Endothelial cell of umbilical vein (primary cell): Measurements from ENCODE around the gene RUBCN. TPM values are rescaled to one million over a fixed set of nuclear protein-coding genes. Genes with fewer than 3 reads are reported as not detected.
"Not testable (repeated sequence)": the region's sequence is repeated elsewhere in the genome, so short reads cannot be mapped to it uniquely, and the experiment has no call there.

Experiments
- BruUV-seq: library from RNA; stranded (reverse); fragments of 400-500 nt; replicated peaks from 2 replicates; lab custom pipeline; 2021; lab: Mats Ljungman, UMichigan
- CTCF ChIA-PET: fragments of 300-600, 350-600 bp; sonication (Branson Sonifier 250); formaldehyde crosslinking; loops from one replicate; lab custom pipeline; 2021; ENCODE audit warnings: antibody characterized with exemption, inconsistent platforms; lab: Charles Lee
- POLR2A ChIA-PET: fragments of 300-600, 350-600 bp; sonication (Branson Sonifier 250); formaldehyde crosslinking; loops from one replicate; lab custom pipeline; 2021; ENCODE audit warnings: antibody characterized with exemption, inconsistent platforms; lab: Charles Lee
- DNase-seq: peaks from one replicate; pipeline ENCODE4 v3.0.0-alpha.2; 2011; ENCODE audit warnings: low read depth, low spot score
- FAIRE-seq: peaks from 2 replicates; lab custom pipeline; 2011; peaks lifted over from hg19 to GRCh38; lab: Jason Lieb, UNC
- H2AFZ ChIP-seq: 2 replicates; pipeline ENCODE4 v1.6.0; 2012; ENCODE audit warnings: low read depth, low read length, control low read depth, inconsistent platforms
- H3K27ac ChIP-seq: 2 replicates; pipeline ENCODE4 v1.5.1; 2011; ENCODE audit warnings: low read depth, mild to moderate bottlenecking, control low read depth, low read length, moderate library complexity; ENCODE audit not compliant: insufficient read depth
- H3K27me3 ChIP-seq, 2 experiments: 2 replicates each; pipeline versions ENCODE4 v1.6.0 to v1.6.1; 2011; ENCODE audit warnings: low read length in 2 of 2, mixed read lengths in 1 of 2; ENCODE audit not compliant: control insufficient read depth in 2 of 2, insufficient read depth in 2 of 2
- H3K36me3 ChIP-seq, 2 experiments: 2 replicates in 1 of 2; 3 replicates in 1 of 2; pipeline ENCODE4 v1.5.1; 2011; ENCODE audit warnings: low read length in 2 of 2, mild to moderate bottlenecking in 1 of 2, moderate library complexity in 1 of 2; ENCODE audit not compliant: control insufficient read depth in 2 of 2, insufficient read depth in 2 of 2; ENCODE audit errors: extremely low read depth in 1 of 2
- H3K4me1 ChIP-seq: 3 replicates; pipeline ENCODE4 v1.5.1; 2011; ENCODE audit warnings: mild to moderate bottlenecking, low read length; ENCODE audit not compliant: control insufficient read depth, insufficient read depth; ENCODE audit errors: extremely low read depth
- H3K4me2 ChIP-seq: 2 replicates; pipeline ENCODE4 v1.6.1; 2011; ENCODE audit warnings: low read length, control low read depth, mixed read lengths; ENCODE audit not compliant: insufficient read depth
- H3K4me3 ChIP-seq, 3 experiments: fragments of 200-600 bp in 1 of 3; sonication (generic), shearing (Covaris generic) in 1 of 3; replicated peaks in 1 of 3; 2 replicates each; pipeline ENCODE4 v1.5.1; 2011 to 2016; ENCODE audit warnings: control low read depth in 3 of 3, low read length in 3 of 3, mild to moderate bottlenecking in 2 of 3, inconsistent platforms in 1 of 3, low read depth in 1 of 3, moderate library complexity in 1 of 3; ENCODE audit not compliant: insufficient read depth in 1 of 3
- H3K79me2 ChIP-seq: 2 replicates; pipeline ENCODE4 v1.6.0; 2012; ENCODE audit warnings: low read length, inconsistent platforms; ENCODE audit not compliant: control insufficient read depth, insufficient read depth
- H3K9ac ChIP-seq: replicated peaks from 2 replicates; pipeline ENCODE3; 2011; ENCODE audit warnings: low read length, control low read depth; ENCODE audit not compliant: insufficient read depth; ENCODE audit errors: extremely low read depth
- H3K9me1 ChIP-seq: replicated peaks from 3 replicates; pipeline ENCODE4 v1.6.0; 2011; ENCODE audit warnings: mild to moderate bottlenecking, low read length; ENCODE audit not compliant: control insufficient read depth, insufficient read depth; ENCODE audit errors: extremely low read depth
- H3K9me3 ChIP-seq: replicated peaks from 2 replicates; pipeline ENCODE4 v1.5.1; 2012; ENCODE audit warnings: low read length, inconsistent platforms; ENCODE audit not compliant: control insufficient read depth, insufficient read depth
- H4K20me1 ChIP-seq: replicated peaks from 2 replicates; pipeline ENCODE3; 2011; ENCODE audit warnings: mild to moderate bottlenecking, low read length; ENCODE audit not compliant: control insufficient read depth, insufficient read depth; ENCODE audit errors: extremely low read depth
- dilution Hi-C: fragments of 300-500 bp; cut with MboI; formaldehyde crosslinking; loops from one replicate; pipeline ENCODE4 v1.15.0; 2019; ENCODE audit warnings: low sequenced_read_pairs; ENCODE audit not compliant: extremely low pct_ligation_motif_present
- intact Hi-C: fragments of 100-400 bp; cut with micrococcal nuclease; formaldehyde crosslinking; loops from one replicate; pipeline ENCODE4 v1.10.0; 2022
- microRNA counts: library from miRNA; unstranded; fragments of <30 nt; microRNA quantifications from one replicate; lab custom pipeline; 2016
- polyA plus RNA-seq, 4 experiments: library from polyadenylated mRNA; depleted of rRNA in 3 of 4; stranded (reverse) in 3 of 4; unstranded in 1 of 4; fragments of >200 nt; gene quantifications; 2 replicates each; pipeline versions ENCODE4 v1.2.1 to v1.2.3, GENCODE V29; 2011 to 2012; ENCODE audit warnings: missing spikeins in 1 of 4
- total RNA-seq: library from RNA; stranded (reverse); gene quantifications from 2 replicates; pipeline ENCODE4 v1.2.3, GENCODE V29; 2021

RUBCN gene
- total and polyA plus RNA-seq, 2 donors (not counting 3 experiments of a cell fraction or from before 2014, with no cell fraction given) = 15.0 to 25.8 TPM

- POLR2A ChIA-PET, FAIRE-seq, BruUV-seq: not testable (repeated sequence)
Observed at GRCh38 chr3:197621478-197621877, 115.2 kb downstream of the RUBCN start.

More at GRCh38 chr3:197621478-197621877, 115.2 kb downstream of the RUBCN start:
- H3K4me1 ChIP-seq, CTCF ChIA-PET, H2AFZ ChIP-seq, H3K9ac ChIP-seq, H4K20me1 ChIP-seq, DNase-seq, H3K4me2 ChIP-seq, intact Hi-C loops, H3K4me3 ChIP-seq, H3K36me3 ChIP-seq, dilution Hi-C loops, H3K27me3 ChIP-seq, H3K9me3 ChIP-seq, H3K27ac ChIP-seq, H3K9me1 ChIP-seq: not testable (repeated sequence)
- H3K79me2 ChIP-seq = peaks cover 10% of the 10 kb centered on the region

MicroRNA genes within 50 kb of the gene (microRNA counts, 767-probe panel; counts per million panel counts)
- 723 counts per million, percentile 96 among the panel's probes with 10 or more counts for microRNA hsa-miR-922 (lab: Ali Mortazavi, UCI)

Other genes with a start within 250 kb of the RUBCN start
- gene BDH1, start 180.9 kb downstream of the RUBCN start, total RNA-seq = 7.3 and 12.2 TPM in 2 replicates
- gene BDH1, start 180.9 kb downstream of the RUBCN start, polyA plus RNA-seq = 5.3 and 6.9 TPM in 2 replicates
- gene FYTTD1, start 13.0 kb upstream of the RUBCN start, total RNA-seq = 52.3 and 59.3 TPM in 2 replicates
- gene FYTTD1, start 13.0 kb upstream of the RUBCN start, polyA plus RNA-seq = 6.8 and 8.9 TPM in 2 replicates
- gene LRCH3, start 54.4 kb upstream of the RUBCN start, total RNA-seq = 60.3 and 71.2 TPM in 2 replicates
- gene LRCH3, start 54.4 kb upstream of the RUBCN start, polyA plus RNA-seq = 43.9 and 52.5 TPM in 2 replicates
- 1,094 and 1,153 TPM in 2 replicates for gene RPL35A, start 213.3 kb upstream of the RUBCN start, total RNA-seq
- gene RPL35A, start 213.3 kb upstream of the RUBCN start, polyA plus RNA-seq = 359 and 566 TPM in 2 replicates
- gene LMLN, start 223.3 kb upstream of the RUBCN start, total RNA-seq = 6.5 and 9.0 TPM in 2 replicates
- 4.4 and 4.8 TPM in 2 replicates for gene LMLN, start 223.3 kb upstream of the RUBCN start, polyA plus RNA-seq